ENCODE results near the gene PCDHA10.
A peak's percentile ranks its signal among the peaks of the same experiment; 100 is the strongest.

GRCh38 chr5:140868721-140869554, 13.2 kb downstream of the PCDHA10 start, which contains the start of gene PCDHA11:
- TF ChIP-seq CTCF (IDR thresholded peaks at IDR 0.05) (no peak), ZNF423 (CRISPR knock-in tag; IDR thresholded peaks at IDR 0.05) (no peak), MXD4 (CRISPR knock-in tag; IDR thresholded peaks at IDR 0.05; ENCODE audit: borderline replicate concordance) (no peak), TEAD4 (CRISPR knock-in tag; IDR thresholded peaks at IDR 0.05) (no peak), HMGXB4 (CRISPR knock-in tag; IDR thresholded peaks at IDR 0.05) (peak; percentile 46; the same call in 1 of the 2 replicates), RELA (CRISPR knock-in tag; IDR thresholded peaks at IDR 0.05; ENCODE audit: borderline replicate concordance) (no peak)
- TF ChIP-seq, protein P1, sequence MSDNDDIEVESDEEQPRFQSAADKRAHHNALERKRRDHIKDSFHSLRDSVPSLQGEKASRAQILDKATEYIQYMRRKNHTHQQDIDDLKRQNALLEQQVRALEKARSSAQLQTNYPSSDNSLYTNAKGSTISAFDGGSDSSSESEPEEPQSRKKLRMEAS (CRISPR knock-in tag; IDR thresholded peaks at IDR 0.05): 0 out of 2 replicates have a peak, but pooled peaks have one; percentile 17
- TF ChIP-seq, protein P2, sequence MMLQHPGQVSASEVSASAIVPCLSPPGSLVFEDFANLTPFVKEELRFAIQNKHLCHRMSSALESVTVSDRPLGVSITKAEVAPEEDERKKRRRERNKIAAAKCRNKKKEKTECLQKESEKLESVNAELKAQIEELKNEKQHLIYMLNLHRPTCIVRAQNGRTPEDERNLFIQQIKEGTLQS (CRISPR knock-in tag; conservative IDR thresholded peaks at IDR 0.05): no peak

Measured in WTC11 (cell line).